Pancreas (tissue), 10 donors: ENCODE measurements around the gene RCN1. TPM values are rescaled to one million over a fixed set of nuclear protein-coding genes. Genes with fewer than 3 reads are reported as not detected.

Experiments
- ATAC-seq, 4 donors: fragments of 200-7000 bp; cut with Tn5 transposase; one replicate each; pipeline versions ENCODE4 v1.8.0 to v1.9.1; 2020; ENCODE audit warnings: mild to moderate bottlenecking in 4 of 4, moderate library complexity in 4 of 4
- DNase-seq, 6 donors: peaks; one replicate each; pipeline ENCODE4 v3.0.0-alpha.2; 2020
- FAIRE-seq: peaks from 2 replicates; lab custom pipeline; 2012; peaks lifted over from hg19 to GRCh38; lab: Jason Lieb, UNC
- H3K27ac ChIP-seq, 4 donors: fragments of 200-600 bp; sonication (generic); 1 replicate in 3 of 4; 2 replicates in 1 of 4; pipeline versions ENCODE4 v1.5.0 to v1.8.0; 2020
- H3K27me3 ChIP-seq, 4 donors: fragments of 200-600 bp; one replicate each; pipeline ENCODE4 v1.8.0; 2021
- H3K36me3 ChIP-seq, 3 donors: fragments of 200-600 bp; sonication (generic) in 1 of 3; one replicate each; pipeline versions ENCODE4 v1.5.0 to v1.8.0; 2020 to 2021
- H3K4me1 ChIP-seq, 3 donors: fragments of 200-600 bp; one replicate each; pipeline ENCODE4 v1.8.0; 2021
- H3K4me3 ChIP-seq, 4 donors: fragments of 200-600 bp; sonication (generic) in 2 of 4; one replicate each; pipeline versions ENCODE4 v1.5.0 to v1.8.0; 2020 to 2021
- H3K9me3 ChIP-seq, 4 donors: fragments of 200-600 bp; one replicate each; pipeline ENCODE4 v1.8.0; 2021
- WGBS, 2 donors: extraction: QIAGEN DNeasy Blood & Tissue Kit; methylation state at CpG; one replicate each; pipeline ENCODE4 v1.1.7; 2013; 5-methylcytosine and 5-hydroxymethylcytosine counted together
- intact Hi-C, 3 donors: fragments of 100-400 bp; cut with DNase I; formaldehyde crosslinking; loops; one replicate each; pipeline versions ENCODE4 v1.11.1 to v1.14.2; 2022
- polyA plus RNA-seq, 2 donors: library from polyadenylated mRNA; stranded (reverse); fragments of 200-250 nt; gene quantifications; one replicate each; pipeline ENCODE4 v1.2.3, GENCODE V29; 2013
- total RNA-seq, 6 donors: library from RNA; stranded (reverse); fragmentation: NEBNext Ultra II Directional in 4 of 6; extraction: Animal tissue kit (Norgen Biotek cat#: 25700) in 4 of 6; gene quantifications; one replicate each; pipeline versions ENCODE4 v1.2.1 to v1.2.4, GENCODE V29; 2021 to 2023
- TF ChIP-seq, protein P1 (sequence below), 4 donors: fragments of 200-600 bp; sonication (generic) in 3 of 4; IDR thresholded peaks; one replicate each; pipeline versions ENCODE4 v1.5.0 to v1.8.0; 2021; ENCODE audit warnings: antibody characterized with exemption in 4 of 4
- donor health status: healthy with polysubstance abuse.
- donor health status: DM: no; HTN: no; CAD: no; lungs with moderate emphysema.
- donor health status: DM: no; HTN: no; CAD: no.
- donor health status: control.
- donor health status: control.
- donor health status: Bipolar disorder and iron deficiency.
- donor health status: DM: yes; HTN: yes; CAD: no.
- donor health status: DM: no; HTN: no; CAD: no.
- donor health status: DM: no; HTN: no; CAD: no.
- donor health status: DM: yes; HTN: yes; CAD: no.

The RCN1 gene
- total and polyA plus RNA-seq, 8 donors, result 9.6 to 39.3 (median 21.7) TPM

DNA sequence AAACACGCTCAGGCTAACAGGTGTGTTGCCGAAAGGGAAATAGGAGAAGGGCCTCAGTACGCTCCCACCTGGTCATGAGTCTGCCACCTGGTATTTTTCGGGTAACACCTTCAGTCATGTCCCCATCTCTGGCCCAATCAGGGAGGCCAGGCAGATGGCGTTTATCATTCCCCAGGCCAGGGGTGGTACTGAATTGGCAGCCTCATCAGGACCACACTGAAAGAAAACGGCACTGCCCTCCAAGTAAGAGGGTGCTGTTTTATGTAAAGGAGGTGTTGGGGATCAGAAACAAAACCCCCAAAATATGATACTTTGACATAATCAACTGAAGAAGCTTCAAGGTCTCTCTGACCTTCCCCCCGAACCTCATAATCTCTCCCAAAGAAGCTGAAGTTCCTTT lies 58.9 kb downstream of the RCN1 start:
- H3K27ac ChIP-seq, result no peak overlapping the region
- FAIRE-seq (no peak), ATAC-seq (no peak), DNase-seq (no peak)
- intact Hi-C loops, result no loop called here
- H3K4me1 ChIP-seq, result no peaks in the 10 kb centered on the region
- no peaks in the 10 kb centered on the region for H3K9me3 ChIP-seq
- H3K36me3 ChIP-seq, result no peaks in the 10 kb centered on the region
- 69 to 78% methylated on average over 7 of the region's 7 CpGs for WGBS, 2 donors
- TF ChIP-seq, protein P1, sequence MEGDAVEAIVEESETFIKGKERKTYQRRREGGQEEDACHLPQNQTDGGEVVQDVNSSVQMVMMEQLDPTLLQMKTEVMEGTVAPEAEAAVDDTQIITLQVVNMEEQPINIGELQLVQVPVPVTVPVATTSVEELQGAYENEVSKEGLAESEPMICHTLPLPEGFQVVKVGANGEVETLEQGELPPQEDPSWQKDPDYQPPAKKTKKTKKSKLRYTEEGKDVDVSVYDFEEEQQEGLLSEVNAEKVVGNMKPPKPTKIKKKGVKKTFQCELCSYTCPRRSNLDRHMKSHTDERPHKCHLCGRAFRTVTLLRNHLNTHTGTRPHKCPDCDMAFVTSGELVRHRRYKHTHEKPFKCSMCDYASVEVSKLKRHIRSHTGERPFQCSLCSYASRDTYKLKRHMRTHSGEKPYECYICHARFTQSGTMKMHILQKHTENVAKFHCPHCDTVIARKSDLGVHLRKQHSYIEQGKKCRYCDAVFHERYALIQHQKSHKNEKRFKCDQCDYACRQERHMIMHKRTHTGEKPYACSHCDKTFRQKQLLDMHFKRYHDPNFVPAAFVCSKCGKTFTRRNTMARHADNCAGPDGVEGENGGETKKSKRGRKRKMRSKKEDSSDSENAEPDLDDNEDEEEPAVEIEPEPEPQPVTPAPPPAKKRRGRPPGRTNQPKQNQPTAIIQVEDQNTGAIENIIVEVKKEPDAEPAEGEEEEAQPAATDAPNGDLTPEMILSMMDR (IDR thresholded peaks at IDR 0.05), result no peak
- no peak overlapping the region for H3K4me3 ChIP-seq
- peaks cover 0 to 3% (median 1%) of the 10 kb centered on the region in 4 donors for H3K27me3 ChIP-seq

GRCh38 chr11:32151027-32151426 lies 60.2 kb downstream of the RCN1 start:
- TF ChIP-seq, protein P1 (IDR thresholded peaks at IDR 0.05), result no peak
- Histone ChIP-seq H3K4me1 (no peaks in the 10 kb centered on the region), H3K27ac (no peak overlapping the region), H3K36me3 (no peaks in the 10 kb centered on the region), H3K4me3 (no peak overlapping the region), H3K9me3 (no peaks in the 10 kb centered on the region), H3K27me3 (peaks cover 0 to 3% (median 1%) of the 10 kb centered on the region in 4 donors)
- no peak for FAIRE-seq
- DNase-seq, result no peak
- ATAC-seq, result no peak
- intact Hi-C loops, result no loop called here

- H3K4me3 ChIP-seq, result no peak overlapping the region
- intact Hi-C loops, result no loop called here
- peaks cover 0 to 3% (median 1%) of the 10 kb centered on the region in 4 donors for H3K27me3 ChIP-seq
- H3K9me3 ChIP-seq, result no peaks in the 10 kb centered on the region
- no peaks in the 10 kb centered on the region for H3K4me1 ChIP-seq
- TF ChIP-seq, protein P1 (IDR thresholded peaks at IDR 0.05), result no peak
- 64 to 72% methylated on average over 9 of the region's 9 CpGs for WGBS, 2 donors
- H3K27ac ChIP-seq, result no peak overlapping the region
- no peak for ATAC-seq
- FAIRE-seq, result no peak
- DNase-seq, result no peak
- H3K36me3 ChIP-seq, result no peaks in the 10 kb centered on the region
Observed at GRCh38 chr11:32152216-32152615, 61.3 kb downstream of the RCN1 start.

DNA sequence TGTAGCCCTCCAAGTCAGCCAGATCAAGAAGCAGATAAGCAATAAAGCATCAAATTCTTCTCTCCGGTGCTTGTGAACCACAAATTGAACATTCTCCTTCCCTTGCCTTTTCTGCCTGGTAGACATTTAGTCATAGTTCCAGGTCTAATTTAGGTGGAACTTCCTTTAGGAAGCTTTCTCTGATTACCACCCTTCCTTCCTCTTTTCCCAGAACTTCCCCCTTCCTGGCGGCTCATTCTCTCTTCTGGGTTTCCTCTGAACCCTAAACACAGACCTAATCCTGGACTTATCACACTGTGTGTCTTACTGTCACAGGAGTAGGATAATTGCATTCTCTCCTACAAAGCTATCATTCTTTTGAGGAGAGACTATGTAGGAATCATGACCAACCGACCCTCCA lies 61.9 kb downstream of the RCN1 start:
- 39 to 41% methylated on average over 3 of the region's 3 CpGs for WGBS, 2 donors

GRCh38 chr11:32153747-32154146 lies 62.9 kb downstream of the RCN1 start:
- H3K27me3 ChIP-seq, result peaks cover 0 to 10% (median 1%) of the 10 kb centered on the region in 4 donors
- ATAC-seq (no peak), FAIRE-seq (no peak), DNase-seq (no peak)
- no peaks in the 10 kb centered on the region for H3K36me3 ChIP-seq
- no peak overlapping the region for H3K4me3 ChIP-seq
- no peaks in the 10 kb centered on the region for H3K9me3 ChIP-seq
- no peaks in the 10 kb centered on the region for H3K4me1 ChIP-seq
- 27 to 37% methylated on average over 1 of the region's 1 CpG for WGBS, 2 donors
- intact Hi-C loops, result no loop called here
- no peak overlapping the region for H3K27ac ChIP-seq
- TF ChIP-seq, protein P1 (IDR thresholded peaks at IDR 0.05), result no peak

More for the DNA sequence above, 61.9 kb downstream of the RCN1 start:
- H3K36me3 ChIP-seq, result no peaks in the 10 kb centered on the region
- no peak for FAIRE-seq
- no peak overlapping the region for H3K27ac ChIP-seq
- no peak for ATAC-seq
- intact Hi-C loops, result no loop called here
- no peak for DNase-seq
- peaks cover 0 to 8% (median 1%) of the 10 kb centered on the region in 4 donors for H3K27me3 ChIP-seq
- no peaks in the 10 kb centered on the region for H3K9me3 ChIP-seq
- TF ChIP-seq, protein P1 (IDR thresholded peaks at IDR 0.05), result no peak
- H3K4me3 ChIP-seq, result no peak overlapping the region
- no peaks in the 10 kb centered on the region for H3K4me1 ChIP-seq
